CD4-positive, alpha-beta T cell treated with Interferon alpha-2 for 1 hour (primary cell): ENCODE measurements around the gene RBM14.
"Not testable (repeated sequence)": the region's sequence is repeated elsewhere in the genome, so short reads cannot be mapped to it uniquely, and the experiment has no call there.

Experiments
- DNase-seq, 2 donors: peaks; one replicate each; pipeline ENCODE4 v3.0.0-alpha.2; 2020 to 2022

Gene RBM14

GRCh38 chr11:66616379-66617154 lies at the start of gene RBM14:
Gene RBM14, plus strand, starts transcription at chr11:66616630. Its CDS starts 91 bp downstream, at chr11:66616721.
- DNase-seq, result peak; percentile 99

DNA sequence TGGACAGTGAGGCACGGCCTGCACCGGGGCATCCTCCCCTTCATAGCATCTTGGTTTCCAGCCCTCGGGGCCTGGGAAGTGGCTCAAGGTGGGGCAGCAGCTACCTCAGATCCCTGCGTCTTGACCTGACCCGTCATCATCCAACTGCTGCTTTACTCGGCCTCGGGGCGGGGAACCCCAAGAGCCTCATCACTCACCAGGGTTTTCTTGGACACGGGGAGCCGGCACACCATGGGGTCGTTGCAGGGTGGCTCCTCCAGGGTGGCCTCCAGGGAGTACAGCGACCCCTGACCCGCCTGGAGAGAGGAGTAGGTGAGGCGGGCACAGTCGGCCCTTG lies 48.7 kb upstream of the RBM14 start:
- no peak for DNase-seq

DNA sequence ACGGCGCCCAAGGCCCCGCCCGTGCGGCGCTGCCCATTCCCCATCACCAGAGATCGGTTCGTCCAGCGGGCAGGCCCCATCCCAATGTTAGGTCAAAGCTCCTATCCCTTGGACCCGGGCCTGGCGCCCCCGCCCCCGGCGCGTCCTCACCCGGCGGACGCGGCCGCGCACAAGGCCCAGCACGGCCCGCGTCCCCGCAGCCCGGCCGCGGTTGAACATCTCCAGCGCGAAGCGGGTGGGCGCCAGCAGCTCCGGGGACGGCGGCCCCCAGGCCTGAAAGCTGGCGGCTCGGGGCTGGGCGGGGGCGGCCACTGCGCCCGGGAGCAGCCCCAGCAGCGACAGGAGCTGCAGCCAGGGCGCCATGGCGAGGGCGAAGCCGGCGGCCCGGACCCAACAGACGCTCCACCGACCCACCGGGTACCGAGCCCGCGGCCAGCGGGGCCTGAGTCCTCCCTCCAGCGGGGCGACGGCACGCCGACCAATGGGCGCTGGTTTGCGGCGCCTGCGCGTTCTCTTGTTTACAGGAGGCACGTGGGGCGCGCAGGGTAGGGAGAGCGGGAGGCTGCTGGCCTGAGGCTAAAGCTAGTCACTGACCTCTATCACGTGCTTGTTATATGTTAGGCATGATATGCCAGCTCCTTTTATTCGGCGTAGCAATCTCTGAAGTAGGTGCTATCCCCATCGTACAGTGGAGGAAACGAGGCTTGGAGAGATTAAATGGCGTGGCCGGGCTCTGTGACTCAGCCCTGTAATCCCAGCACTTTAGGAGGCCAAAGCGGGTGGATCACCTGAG lies 48.1 kb upstream of the RBM14 start, which contains the start of gene CTSF:
CTSF (minus strand) TSS at position 483 of the 793 bp plus-strand sequence; CDS start at position 363, 120 bp downstream.
- DNase-seq, result peak; percentile 77 to 80

DNA sequence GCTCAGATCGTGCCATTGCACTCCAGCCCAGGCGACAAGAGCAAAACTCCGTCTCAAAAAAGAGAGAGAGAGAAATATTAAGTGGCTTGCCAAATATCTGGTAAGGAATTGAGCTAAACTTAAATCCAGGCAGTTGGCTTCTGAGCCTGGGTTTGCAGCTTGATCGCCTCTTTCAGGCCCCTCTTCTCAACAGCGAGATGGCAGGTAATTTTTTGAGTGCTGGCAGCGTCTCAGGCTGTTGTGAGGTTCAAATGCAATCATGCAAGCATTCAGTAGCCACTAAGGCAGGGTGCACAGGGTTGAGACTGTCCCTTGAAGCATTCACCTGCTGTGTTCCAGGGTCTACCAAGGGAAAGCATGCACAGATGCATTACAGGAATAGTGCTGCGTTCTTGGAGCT lies 47.4 kb upstream of the RBM14 start:
- no peak for DNase-seq

DNA sequence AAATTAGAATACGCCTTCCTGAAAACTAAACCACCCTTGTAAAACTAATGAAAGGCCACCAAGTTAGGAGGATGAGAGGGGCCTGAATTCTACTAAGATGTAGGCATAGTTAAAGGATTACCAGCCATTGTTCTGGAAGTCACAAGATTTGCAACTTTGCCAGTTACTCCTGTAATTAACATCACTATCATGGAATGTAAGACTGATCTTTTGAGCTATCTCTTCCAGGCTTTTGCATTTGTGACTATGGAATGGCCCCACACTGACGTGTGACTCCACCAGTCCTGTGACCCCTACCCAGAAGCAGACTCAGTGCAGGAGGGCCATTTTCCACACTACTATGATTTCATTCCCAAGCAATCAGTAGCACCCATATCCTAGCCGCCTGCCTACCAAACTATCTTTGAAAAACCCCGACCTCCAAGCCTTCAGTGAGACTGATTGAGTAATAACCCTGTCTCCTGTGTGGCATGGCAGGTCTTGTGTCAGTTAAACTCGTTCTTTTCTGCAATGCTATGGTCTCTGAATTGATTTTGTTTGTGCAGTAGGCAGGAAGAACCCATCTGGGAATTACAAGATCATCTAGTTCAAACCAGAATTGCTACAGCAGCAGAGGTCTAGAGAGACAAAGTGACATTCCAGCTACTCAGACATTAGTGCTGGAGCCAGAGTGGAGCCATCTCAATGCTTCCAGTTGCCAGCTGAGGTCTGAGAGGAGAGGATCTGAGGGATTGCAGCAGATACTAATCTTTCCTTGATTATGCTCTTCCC lies 46.2 kb upstream of the RBM14 start:
- DNase-seq, result no peak

DNA sequence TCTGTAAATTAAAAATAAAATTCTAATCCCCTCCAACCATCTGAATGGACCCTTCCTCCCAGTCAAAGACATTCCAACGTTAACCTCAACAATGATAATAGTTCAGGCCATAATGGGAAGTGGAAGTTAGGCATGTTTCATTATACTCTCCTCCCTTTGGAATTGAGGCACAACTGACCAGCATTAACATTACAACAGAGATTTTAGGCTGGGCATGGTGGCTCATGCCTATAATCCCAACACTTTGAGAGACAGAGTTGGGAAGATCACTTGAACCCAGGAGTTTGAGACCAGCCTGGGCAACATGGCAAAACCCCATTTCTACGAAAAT lies 45.6 kb upstream of the RBM14 start:
- no peak for DNase-seq

GRCh38 chr11:66579017-66579606 lies 37.3 kb upstream of the RBM14 start:
- peak; percentile 72 to 79 for DNase-seq

DNA sequence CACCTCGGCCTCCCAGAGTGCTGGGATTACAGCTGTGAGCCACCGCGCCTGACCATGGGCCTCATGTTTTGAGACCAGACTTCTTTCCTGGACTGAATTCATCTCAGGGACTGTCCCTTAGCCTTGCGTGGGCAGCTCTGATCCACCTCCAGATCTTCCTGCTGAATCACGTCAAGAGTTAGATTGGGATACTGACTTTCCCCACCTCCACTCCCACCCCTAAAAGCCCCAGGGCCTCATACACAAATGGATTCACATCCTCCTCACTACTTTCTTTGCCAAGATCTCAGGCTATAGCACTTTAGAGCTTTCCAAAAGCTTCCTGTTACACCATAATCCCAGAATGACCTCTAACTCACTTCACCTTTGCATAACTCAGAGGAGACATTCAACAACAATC lies 35.6 kb upstream of the RBM14 start:
- no peak for DNase-seq

GRCh38 chr11:66581261-66581660 lies 35.2 kb upstream of the RBM14 start:
- no peak for DNase-seq

DNA sequence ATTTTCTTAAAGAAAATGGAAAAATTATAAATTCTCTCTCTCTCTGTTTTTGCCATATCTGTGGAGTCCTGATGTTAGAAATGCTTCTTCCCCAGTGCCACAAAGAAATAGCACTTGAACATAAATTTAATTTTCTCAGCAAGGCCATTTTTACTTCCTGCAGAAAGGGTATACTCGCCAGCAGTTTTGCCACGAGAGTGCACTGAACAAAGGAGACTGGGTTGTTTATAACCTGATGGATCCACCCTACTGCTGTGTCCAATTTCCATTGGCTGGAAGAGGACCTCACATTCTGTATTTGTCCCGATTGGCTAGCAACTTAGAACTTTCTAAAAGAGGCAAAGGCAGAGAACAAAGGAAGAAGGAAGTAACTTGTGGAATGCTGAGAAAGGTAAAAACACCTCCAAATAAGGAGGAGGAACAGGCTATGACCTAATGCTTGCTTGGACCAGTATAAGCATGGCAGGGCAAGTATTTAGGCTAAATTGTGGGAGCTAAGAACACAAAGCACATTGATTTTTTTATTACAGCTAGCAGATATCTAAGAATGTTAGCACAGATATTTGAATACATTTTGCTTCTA lies 33.8 kb upstream of the RBM14 start:
- not testable (repeated sequence) for DNase-seq

GRCh38 chr11:66585447-66585846 lies 31.0 kb upstream of the RBM14 start:
- DNase-seq, result not testable (repeated sequence)

GRCh38 chr11:66586136-66586535 lies 30.3 kb upstream of the RBM14 start:
- no peak for DNase-seq

- not testable (repeated sequence) for DNase-seq
These were observed 27.1 kb upstream of the RBM14 start for GRCh38 chr11:66589315-66589714.

DNA sequence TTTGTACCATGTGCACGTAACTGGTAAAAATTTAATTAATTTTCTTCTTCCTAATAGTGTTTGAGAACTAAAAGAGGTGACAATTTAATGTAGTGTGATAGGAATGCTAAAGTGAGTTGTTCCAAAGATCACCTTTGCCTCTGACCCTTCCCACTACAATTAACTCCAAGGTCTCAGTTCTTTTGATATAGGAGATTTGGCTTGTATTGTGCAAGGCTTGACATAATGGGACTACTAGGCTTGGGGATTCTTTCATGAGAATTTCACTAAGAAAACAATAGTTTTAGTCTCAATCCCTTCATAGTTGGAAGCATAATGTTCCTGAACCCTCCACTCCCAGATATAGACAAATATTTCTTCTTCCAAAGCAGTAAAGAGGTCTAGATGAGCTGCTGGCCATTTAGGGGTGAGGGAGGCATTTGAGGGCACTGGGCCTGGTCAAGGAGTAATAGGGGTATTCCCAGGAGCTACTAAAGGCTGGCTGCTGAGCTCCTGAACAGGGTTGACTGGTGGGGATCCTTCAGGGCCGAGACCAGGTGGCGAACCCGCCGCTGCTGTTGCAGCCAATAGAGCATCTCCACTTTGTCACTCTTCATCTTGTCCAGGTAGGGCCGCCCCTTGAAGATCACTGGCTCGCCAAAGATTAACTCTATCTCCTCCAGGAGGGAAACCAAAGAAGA lies 26.3 kb upstream of the RBM14 start:
- DNase-seq, result no peak

DNA sequence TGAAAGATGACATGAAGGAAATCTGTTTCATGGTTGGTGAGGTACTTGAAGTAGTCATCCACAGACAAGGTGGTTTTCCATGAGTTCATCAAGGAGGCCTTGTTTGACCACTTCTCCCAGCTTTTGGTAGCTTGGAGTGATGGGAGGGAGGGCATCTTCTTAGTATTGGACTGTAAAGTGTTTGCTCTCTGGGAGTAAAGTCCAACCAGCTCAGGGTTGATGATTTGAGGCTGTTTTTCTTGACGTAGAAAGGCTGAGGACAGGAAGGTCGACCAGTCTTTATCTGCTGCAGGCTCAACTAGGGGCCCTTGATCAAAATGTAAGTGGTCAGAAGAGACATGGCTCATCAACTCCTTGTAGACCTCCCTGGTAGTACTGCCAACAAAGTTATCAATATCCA lies 25.3 kb upstream of the RBM14 start:
- DNase-seq, result no peak

DNA sequence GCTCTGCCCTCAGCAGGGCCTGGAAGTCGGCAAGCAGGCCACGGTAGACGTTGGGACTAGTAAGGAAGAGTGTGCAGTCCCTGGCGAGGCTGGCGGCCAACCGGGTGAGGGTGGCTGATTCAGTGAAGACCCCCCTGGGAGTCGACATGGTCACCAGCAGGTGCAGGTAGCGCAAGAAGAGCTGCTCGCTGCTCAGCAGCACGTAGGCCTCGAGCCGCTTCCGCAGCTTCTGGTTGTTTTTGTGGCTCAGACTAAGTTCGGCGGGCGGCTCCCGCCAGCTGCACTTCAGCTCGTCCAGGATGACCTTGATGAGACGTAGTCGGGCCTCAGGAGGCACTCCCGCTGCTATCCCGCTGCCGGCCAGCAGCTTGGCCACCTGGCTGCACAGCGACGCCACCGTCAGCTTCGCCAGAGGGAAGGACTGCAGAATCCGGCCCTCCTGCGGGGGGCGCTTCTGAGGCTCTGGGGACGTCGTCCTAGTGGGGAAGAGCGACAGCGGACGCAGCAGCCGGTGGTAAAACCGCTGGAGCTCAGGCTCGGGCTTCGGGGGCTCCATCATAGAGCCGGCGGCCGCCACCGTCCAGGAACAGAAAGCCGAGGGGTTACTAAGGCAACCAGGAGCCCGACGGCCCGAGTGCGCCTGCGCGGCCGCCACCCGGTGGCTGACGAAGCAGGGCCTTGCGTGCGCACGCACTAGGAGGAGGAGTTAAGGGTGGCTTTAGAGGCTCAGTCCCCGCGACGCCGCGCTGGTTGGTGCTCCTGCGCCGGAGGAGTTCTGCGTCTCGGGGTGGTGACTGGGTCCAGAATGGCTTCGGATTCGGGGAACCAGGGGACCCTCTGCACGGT lies 23.8 kb upstream of the RBM14 start, which contains the start of the genes CCDC87 and CCS:
CCDC87 (minus strand) TSS at position 607 of the 846 bp plus-strand sequence; CDS start at position 559, 48 bp downstream.
CCS (plus strand) TSS at position 729 of the 846 bp plus-strand sequence; CDS start at position 806, 77 bp downstream.
- DNase-seq, result peak; percentile 99

DNA sequence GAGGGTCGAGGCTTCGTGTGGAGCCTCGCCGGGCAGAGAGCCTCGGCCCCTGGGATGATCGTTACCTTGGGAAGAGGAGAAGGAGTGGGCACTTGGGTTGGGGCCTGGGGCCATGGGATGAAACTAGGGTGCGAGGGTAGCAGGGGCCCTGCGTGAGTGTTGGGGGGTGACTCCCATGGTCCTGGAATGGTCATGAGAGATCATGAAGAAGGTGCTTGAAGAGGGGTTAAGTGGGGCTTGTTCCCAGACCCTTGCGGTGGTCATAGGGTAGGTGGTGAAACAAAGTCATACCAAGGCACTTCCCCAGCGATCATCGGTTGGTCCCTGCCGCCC lies 23.2 kb upstream of the RBM14 start:
- DNase-seq, result no peak

DNA sequence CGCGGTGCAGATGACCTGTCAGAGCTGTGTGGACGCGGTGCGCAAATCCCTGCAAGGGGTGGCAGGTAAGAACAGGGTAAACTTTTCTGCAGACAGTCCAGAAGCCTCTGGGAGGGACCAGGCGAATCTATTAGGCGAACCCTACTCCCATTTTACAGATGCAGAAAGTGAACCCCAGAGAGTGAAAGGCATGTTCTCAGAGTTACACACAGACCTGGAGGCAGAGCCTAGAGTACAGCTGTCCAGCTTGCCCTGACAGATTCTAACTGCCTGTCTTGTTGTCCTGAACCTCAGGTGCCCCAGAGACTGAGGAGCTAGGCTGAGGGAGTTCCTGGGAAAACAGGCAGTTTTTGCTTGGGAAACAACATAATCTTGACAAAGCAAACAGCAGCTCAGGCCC lies 22.8 kb upstream of the RBM14 start:
- DNase-seq, result no peak

- no peak for DNase-seq
These were observed 21.1 kb upstream of the RBM14 start for GRCh38 chr11:66595245-66595904.

DNA sequence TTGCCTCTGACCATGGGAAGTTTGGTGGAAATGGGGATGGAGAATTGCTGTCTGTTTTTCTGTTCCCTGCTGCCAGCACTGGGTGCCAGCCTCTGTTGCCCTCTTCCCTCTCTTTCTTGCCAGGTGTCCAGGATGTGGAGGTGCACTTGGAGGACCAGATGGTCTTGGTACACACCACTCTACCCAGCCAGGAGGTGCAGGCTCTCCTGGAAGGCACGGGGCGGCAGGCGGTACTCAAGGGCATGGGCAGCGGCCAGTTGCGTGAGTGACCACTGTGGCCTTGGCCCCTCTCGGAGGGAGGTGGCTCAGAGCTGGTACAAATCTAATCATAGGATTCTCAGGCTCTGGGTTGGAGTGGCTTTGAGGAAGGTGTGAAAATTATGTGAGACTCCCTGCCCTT lies 17.4 kb upstream of the RBM14 start:
- DNase-seq, result no peak
